Liver (tissue), 9 donors: ENCODE data around the gene RUNDC3A. TPM values are rescaled to one million over a fixed set of nuclear protein-coding genes. Genes with fewer than 3 reads are reported as not detected.

Source experiments
- DNase-seq: peaks from one replicate; pipeline ENCODE4 v3.0.0-alpha.2; 2017; ENCODE audit warnings: low spot score
- H3K27ac ChIP-seq, 2 donors: one replicate each; pipeline ENCODE4 v1.7.0; 2013; ENCODE audit warnings: inconsistent platforms in 2 of 2, low read length in 2 of 2, control low read depth in 1 of 2, low read depth in 1 of 2, mild to moderate bottlenecking in 1 of 2
- H3K27me3 ChIP-seq, 4 donors: one replicate each; pipeline versions ENCODE4 v1.6.1 to v1.7.0; 2013; ENCODE audit warnings: low read length in 3 of 4, inconsistent platforms in 1 of 4, mild to moderate bottlenecking in 1 of 4, moderate library complexity in 1 of 4; ENCODE audit not compliant: control insufficient read depth in 4 of 4, insufficient read depth in 4 of 4
- H3K36me3 ChIP-seq, 4 donors: one replicate each; pipeline versions ENCODE4 v1.6.1 to v1.7.0; 2013; ENCODE audit warnings: low read length in 3 of 4, mild to moderate bottlenecking in 3 of 4, low read depth in 1 of 4, moderate library complexity in 1 of 4; ENCODE audit not compliant: control insufficient read depth in 4 of 4, insufficient read depth in 3 of 4
- H3K4me1 ChIP-seq, 4 donors: one replicate each; pipeline versions ENCODE4 v1.6.1 to v1.7.0; 2013; ENCODE audit warnings: low read length in 3 of 4, mild to moderate bottlenecking in 3 of 4, moderate library complexity in 1 of 4; ENCODE audit not compliant: control insufficient read depth in 4 of 4, insufficient read depth in 4 of 4
- H3K4me3 ChIP-seq, 3 donors: one replicate each; pipeline versions ENCODE4 v1.6.1 to v1.7.0; 2013; ENCODE audit warnings: low read length in 3 of 3, control low read depth in 1 of 3, low read depth in 1 of 3, mild to moderate bottlenecking in 1 of 3
- H3K9ac ChIP-seq, 2 donors: one replicate each; pipeline ENCODE4 v1.7.0; 2013; ENCODE audit warnings: low read length in 2 of 2, mild to moderate bottlenecking in 2 of 2, moderate library complexity in 2 of 2, control low read depth in 1 of 2, low read depth in 1 of 2
- H3K9me3 ChIP-seq, 4 donors: one replicate each; pipeline versions ENCODE4 v1.6.1 to v1.7.0; 2013; ENCODE audit warnings: low read length in 3 of 4; ENCODE audit not compliant: control insufficient read depth in 4 of 4
- EGR1 ChIP-seq, 2 donors: IDR thresholded peaks; 2 replicates each; pipeline ENCODE4 v1.6.1; 2016 to 2018; ENCODE audit warnings: antibody characterized with exemption in 2 of 2, low read depth in 2 of 2
- FOXA1 ChIP-seq: IDR thresholded peaks from 2 replicates; pipeline ENCODE4 v1.6.1; 2016; ENCODE audit warnings: antibody characterized with exemption
- FOXA2 ChIP-seq: IDR thresholded peaks from 2 replicates; pipeline ENCODE4 v1.6.1; 2016; ENCODE audit warnings: antibody characterized with exemption
- GABPA ChIP-seq, 2 donors: IDR thresholded peaks in 1 of 2; conservative IDR thresholded peaks in 1 of 2; 2 replicates each; pipeline ENCODE4 v1.6.1; 2016; ENCODE audit warnings: antibody characterized with exemption in 2 of 2, mild to moderate bottlenecking in 1 of 2, moderate library complexity in 1 of 2
- HNF4A ChIP-seq, 2 donors: conservative IDR thresholded peaks; 2 replicates each; pipeline ENCODE4 v1.6.1; 2016; ENCODE audit warnings: antibody characterized with exemption in 2 of 2, mild to moderate bottlenecking in 2 of 2
- HNF4G ChIP-seq: IDR thresholded peaks from 2 replicates; pipeline ENCODE4 v1.6.1; 2016; ENCODE audit warnings: antibody characterized with exemption
- JUND ChIP-seq, 2 donors: IDR thresholded peaks; 2 replicates each; pipeline ENCODE4 v1.6.1; 2016; ENCODE audit warnings: antibody characterized with exemption in 2 of 2
- NR2F2 ChIP-seq: IDR thresholded peaks from 2 replicates; pipeline ENCODE4 v1.6.1; 2016; ENCODE audit warnings: antibody characterized with exemption
- RAD21 ChIP-seq, 2 donors: IDR thresholded peaks; 2 replicates each; pipeline ENCODE4 v1.6.1; 2016; ENCODE audit warnings: antibody characterized with exemption in 2 of 2, mild to moderate bottlenecking in 2 of 2
- RXRA ChIP-seq, 2 donors: IDR thresholded peaks; 2 replicates each; pipeline ENCODE4 v1.6.1; 2017 to 2018; ENCODE audit warnings: antibody characterized with exemption in 2 of 2, mild to moderate bottlenecking in 1 of 2
- SP1 ChIP-seq: IDR thresholded peaks from 2 replicates; pipeline ENCODE4 v1.6.1; 2018; ENCODE audit warnings: antibody characterized with exemption, mild to moderate bottlenecking
- TAF1 ChIP-seq: conservative IDR thresholded peaks from 2 replicates; pipeline ENCODE4 v1.6.1; 2016; ENCODE audit warnings: antibody characterized with exemption, mild to moderate bottlenecking
- YY1 ChIP-seq: IDR thresholded peaks from 2 replicates; pipeline ENCODE4 v1.6.1; 2016; ENCODE audit warnings: antibody characterized with exemption, mild to moderate bottlenecking
- WGBS: extraction: QIAGEN DNeasy Blood & Tissue Kit; methylation state at CpG from one replicate; pipeline ENCODE4 v1.1.7; 2013; 5-methylcytosine and 5-hydroxymethylcytosine counted together
- polyA plus RNA-seq, 2 donors: library from polyadenylated mRNA; stranded (reverse) in 1 of 2; unstranded in 1 of 2; fragments of 200-250 nt in 1 of 2; fragments of >200 nt in 1 of 2; fragmentation: Nextera tagmentation in 1 of 2; extraction: Ambion mirVana in 1 of 2; gene quantifications; one replicate each; pipeline versions ENCODE4 v1.2.1 to v1.2.3, GENCODE V29; 2013 to 2015
- total RNA-seq, 2 donors: library from RNA; depleted of rRNA; stranded (reverse); fragments of >200 nt; gene quantifications; one replicate each; pipeline ENCODE4 v1.2.3, GENCODE V29; 2014
- TF ChIP-seq, protein P1 (sequence below): IDR thresholded peaks from 2 replicates; pipeline ENCODE4 v1.6.1; 2016; ENCODE audit warnings: antibody characterized with exemption, mild to moderate bottlenecking
- TF ChIP-seq, protein P2 (sequence below): fragments of 150-350 bp; IDR thresholded peaks from 2 replicates; pipeline ENCODE4 v1.5.1; 2017; ENCODE audit warnings: improper control_type of control experiment, low read depth, low read length; ENCODE audit not compliant: missing input control
- TF ChIP-seq, protein P3 (sequence below): IDR thresholded peaks from 2 replicates; pipeline ENCODE4 v1.6.1; 2016; ENCODE audit warnings: antibody characterized with exemption
- TF ChIP-seq, protein P4 (sequence below): IDR thresholded peaks from 2 replicates; pipeline ENCODE4 v1.6.1; 2016; ENCODE audit warnings: antibody characterized with exemption
- TF ChIP-seq, protein P5 (sequence below): IDR thresholded peaks from 2 replicates; pipeline ENCODE4 v1.6.1; 2016; ENCODE audit warnings: antibody characterized with exemption
- donor health status: healthy.
- donor health status: healthy.
- donor health status: healthy.
- donor health status: healthy.
- donor health status: healthy.

Gene RUNDC3A
- total and polyA plus RNA-seq, 4 donors, result 0.05 to 17.0 (median 0.06) TPM; not detected in 1

DNA sequence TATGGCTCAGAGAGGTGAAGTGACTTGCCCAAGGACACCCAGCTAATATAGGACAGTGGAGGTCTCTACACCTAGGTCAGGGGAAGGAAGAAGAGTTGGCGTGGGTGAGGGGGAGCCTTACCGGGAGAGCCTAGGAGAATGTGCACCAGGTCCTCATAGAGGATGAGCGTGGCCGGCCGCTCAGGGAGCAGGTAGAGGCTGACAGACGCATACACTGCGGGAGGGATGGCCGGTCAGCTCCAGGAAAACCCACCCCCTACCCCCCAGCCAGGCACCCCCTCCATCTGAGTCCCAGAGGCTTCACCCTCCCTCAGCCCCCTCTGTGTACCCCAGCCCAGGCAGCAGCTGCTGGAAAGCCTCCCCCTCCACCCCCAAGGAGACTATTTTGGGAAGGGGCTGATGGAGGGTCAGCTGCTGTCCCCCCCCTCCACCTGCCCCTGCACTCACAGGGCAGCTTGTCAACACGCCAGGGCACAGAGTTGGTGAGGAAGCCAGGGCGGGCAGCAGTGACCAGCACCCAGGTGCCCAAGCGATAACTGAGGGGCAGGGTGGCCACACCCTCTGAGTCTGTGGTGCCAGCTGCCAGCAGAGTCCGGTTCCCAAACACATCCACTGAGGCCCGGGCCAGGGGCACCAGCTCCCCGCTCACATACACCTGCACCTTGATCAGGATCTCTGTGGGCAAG is 51.2 kb downstream of the RUNDC3A start:
- TF ChIP-seq RAD21 (IDR thresholded peaks at IDR 0.05) (no peak), TAF1 (no peak), JUND (IDR thresholded peaks at IDR 0.05) (no peak), NR2F2 (no peak), EGR1 (IDR thresholded peaks at IDR 0.05; ENCODE audit: low read depth in 2 of 2) (no peak), FOXA1 (no peak), YY1 (no peak), SP1 (no peak), GABPA (IDR thresholded peaks at IDR 0.05 in 1 of 2, conservative IDR thresholded peaks at IDR 0.05 in 1 of 2) (no peak), HNF4G (no peak), RXRA (IDR thresholded peaks at IDR 0.05) (no peak), HNF4A (conservative IDR thresholded peaks at IDR 0.05) (no peak), FOXA2 (no peak)
- TF ChIP-seq, protein P1, sequence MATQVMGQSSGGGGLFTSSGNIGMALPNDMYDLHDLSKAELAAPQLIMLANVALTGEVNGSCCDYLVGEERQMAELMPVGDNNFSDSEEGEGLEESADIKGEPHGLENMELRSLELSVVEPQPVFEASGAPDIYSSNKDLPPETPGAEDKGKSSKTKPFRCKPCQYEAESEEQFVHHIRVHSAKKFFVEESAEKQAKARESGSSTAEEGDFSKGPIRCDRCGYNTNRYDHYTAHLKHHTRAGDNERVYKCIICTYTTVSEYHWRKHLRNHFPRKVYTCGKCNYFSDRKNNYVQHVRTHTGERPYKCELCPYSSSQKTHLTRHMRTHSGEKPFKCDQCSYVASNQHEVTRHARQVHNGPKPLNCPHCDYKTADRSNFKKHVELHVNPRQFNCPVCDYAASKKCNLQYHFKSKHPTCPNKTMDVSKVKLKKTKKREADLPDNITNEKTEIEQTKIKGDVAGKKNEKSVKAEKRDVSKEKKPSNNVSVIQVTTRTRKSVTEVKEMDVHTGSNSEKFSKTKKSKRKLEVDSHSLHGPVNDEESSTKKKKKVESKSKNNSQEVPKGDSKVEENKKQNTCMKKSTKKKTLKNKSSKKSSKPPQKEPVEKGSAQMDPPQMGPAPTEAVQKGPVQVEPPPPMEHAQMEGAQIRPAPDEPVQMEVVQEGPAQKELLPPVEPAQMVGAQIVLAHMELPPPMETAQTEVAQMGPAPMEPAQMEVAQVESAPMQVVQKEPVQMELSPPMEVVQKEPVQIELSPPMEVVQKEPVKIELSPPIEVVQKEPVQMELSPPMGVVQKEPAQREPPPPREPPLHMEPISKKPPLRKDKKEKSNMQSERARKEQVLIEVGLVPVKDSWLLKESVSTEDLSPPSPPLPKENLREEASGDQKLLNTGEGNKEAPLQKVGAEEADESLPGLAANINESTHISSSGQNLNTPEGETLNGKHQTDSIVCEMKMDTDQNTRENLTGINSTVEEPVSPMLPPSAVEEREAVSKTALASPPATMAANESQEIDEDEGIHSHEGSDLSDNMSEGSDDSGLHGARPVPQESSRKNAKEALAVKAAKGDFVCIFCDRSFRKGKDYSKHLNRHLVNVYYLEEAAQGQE, result no peak
- TF ChIP-seq, protein P2, sequence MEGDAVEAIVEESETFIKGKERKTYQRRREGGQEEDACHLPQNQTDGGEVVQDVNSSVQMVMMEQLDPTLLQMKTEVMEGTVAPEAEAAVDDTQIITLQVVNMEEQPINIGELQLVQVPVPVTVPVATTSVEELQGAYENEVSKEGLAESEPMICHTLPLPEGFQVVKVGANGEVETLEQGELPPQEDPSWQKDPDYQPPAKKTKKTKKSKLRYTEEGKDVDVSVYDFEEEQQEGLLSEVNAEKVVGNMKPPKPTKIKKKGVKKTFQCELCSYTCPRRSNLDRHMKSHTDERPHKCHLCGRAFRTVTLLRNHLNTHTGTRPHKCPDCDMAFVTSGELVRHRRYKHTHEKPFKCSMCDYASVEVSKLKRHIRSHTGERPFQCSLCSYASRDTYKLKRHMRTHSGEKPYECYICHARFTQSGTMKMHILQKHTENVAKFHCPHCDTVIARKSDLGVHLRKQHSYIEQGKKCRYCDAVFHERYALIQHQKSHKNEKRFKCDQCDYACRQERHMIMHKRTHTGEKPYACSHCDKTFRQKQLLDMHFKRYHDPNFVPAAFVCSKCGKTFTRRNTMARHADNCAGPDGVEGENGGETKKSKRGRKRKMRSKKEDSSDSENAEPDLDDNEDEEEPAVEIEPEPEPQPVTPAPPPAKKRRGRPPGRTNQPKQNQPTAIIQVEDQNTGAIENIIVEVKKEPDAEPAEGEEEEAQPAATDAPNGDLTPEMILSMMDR, result no peak
- TF ChIP-seq, protein P3, sequence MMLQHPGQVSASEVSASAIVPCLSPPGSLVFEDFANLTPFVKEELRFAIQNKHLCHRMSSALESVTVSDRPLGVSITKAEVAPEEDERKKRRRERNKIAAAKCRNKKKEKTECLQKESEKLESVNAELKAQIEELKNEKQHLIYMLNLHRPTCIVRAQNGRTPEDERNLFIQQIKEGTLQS, result no peak
- TF ChIP-seq, protein P4, sequence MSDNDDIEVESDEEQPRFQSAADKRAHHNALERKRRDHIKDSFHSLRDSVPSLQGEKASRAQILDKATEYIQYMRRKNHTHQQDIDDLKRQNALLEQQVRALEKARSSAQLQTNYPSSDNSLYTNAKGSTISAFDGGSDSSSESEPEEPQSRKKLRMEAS, result no peak
- TF ChIP-seq, protein P5, sequence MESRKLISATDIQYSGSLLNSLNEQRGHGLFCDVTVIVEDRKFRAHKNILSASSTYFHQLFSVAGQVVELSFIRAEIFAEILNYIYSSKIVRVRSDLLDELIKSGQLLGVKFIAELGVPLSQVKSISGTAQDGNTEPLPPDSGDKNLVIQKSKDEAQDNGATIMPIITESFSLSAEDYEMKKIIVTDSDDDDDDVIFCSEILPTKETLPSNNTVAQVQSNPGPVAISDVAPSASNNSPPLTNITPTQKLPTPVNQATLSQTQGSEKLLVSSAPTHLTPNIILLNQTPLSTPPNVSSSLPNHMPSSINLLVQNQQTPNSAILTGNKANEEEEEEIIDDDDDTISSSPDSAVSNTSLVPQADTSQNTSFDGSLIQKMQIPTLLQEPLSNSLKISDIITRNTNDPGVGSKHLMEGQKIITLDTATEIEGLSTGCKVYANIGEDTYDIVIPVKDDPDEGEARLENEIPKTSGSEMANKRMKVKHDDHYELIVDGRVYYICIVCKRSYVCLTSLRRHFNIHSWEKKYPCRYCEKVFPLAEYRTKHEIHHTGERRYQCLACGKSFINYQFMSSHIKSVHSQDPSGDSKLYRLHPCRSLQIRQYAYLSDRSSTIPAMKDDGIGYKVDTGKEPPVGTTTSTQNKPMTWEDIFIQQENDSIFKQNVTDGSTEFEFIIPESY, result no peak
- Histone ChIP-seq H3K4me1 (peaks cover 6 to 12% (median 8%) of the 10 kb centered on the region in 4 donors), H3K27ac (no peak overlapping the region), H3K9ac (no peak overlapping the region), H3K27me3 (no peaks in the 10 kb centered on the region), H3K9me3 (no peaks in the 10 kb centered on the region), H3K36me3 (no peaks in the 10 kb centered on the region), H3K4me3 (no peak overlapping the region)
- 92% methylated on average over 14 of the region's 14 CpGs for WGBS
- DNase-seq, result no peak
